Vagina (tissue), 2 donors: ENCODE data around the gene CSTB. TPM values are rescaled to one million over a fixed set of nuclear protein-coding genes. Genes with fewer than 3 reads are reported as not detected.

Source experiments
- DNase-seq, 2 donors: peaks; one replicate each; pipeline ENCODE4 v3.0.0-alpha.2; 2017; ENCODE audit errors: extremely low spot score in 2 of 2
- H3K27ac ChIP-seq: fragments of 200-600 bp; sonication (generic); one replicate; pipeline ENCODE4 v1.5.1; 2019
- H3K27me3 ChIP-seq: fragments of 200-600 bp; sonication (generic); one replicate; pipeline ENCODE4 v1.5.1; 2019
- H3K36me3 ChIP-seq, 2 donors: fragments of 200-600 bp; sonication (generic); one replicate each; pipeline ENCODE4 v1.5.1; 2017 to 2019
- H3K4me1 ChIP-seq: fragments of 200-600 bp; sonication (generic); one replicate; pipeline ENCODE4 v1.5.1; 2019
- H3K4me3 ChIP-seq, 2 donors: fragments of 200-600 bp; sonication (generic); 1 replicate in 1 of 2; 2 replicates in 1 of 2; pipeline ENCODE4 v1.5.1; 2016 to 2019
- H3K9me3 ChIP-seq: fragments of 200-600 bp; sonication (generic); one replicate; pipeline ENCODE4 v1.5.1; 2019
- CTCF ChIP-seq, 3 experiments: fragments of 450-650 bp in 2 of 3; fragments of 200-600 bp in 1 of 3; sonication (generic) in 1 of 3; IDR thresholded peaks; one replicate each; pipeline ENCODE4 v1.5.1; 2017 to 2019; ENCODE audit warnings: antibody characterized with exemption in 3 of 3, mild to moderate bottlenecking in 2 of 3, moderate library complexity in 2 of 3
- POLR2A ChIP-seq, 2 donors: fragments of 450-650 bp; IDR thresholded peaks; one replicate each; pipeline ENCODE4 v1.6.1; 2017; ENCODE audit warnings: antibody characterized with exemption in 2 of 2, mild to moderate bottlenecking in 2 of 2, moderate library complexity in 2 of 2
- POLR2AphosphoS5 ChIP-seq, 2 donors: sonication (generic); formaldehyde crosslinking; IDR thresholded peaks; one replicate each; pipeline ENCODE4 v1.9.0; 2017; ENCODE audit warnings: antibody characterized with exemption in 2 of 2, mild to moderate bottlenecking in 2 of 2, low read depth in 1 of 2; ENCODE audit not compliant: insufficient read depth in 1 of 2
- intact Hi-C: fragments of 100-400 bp; cut with DNase I; formaldehyde crosslinking; loops from one replicate; pipeline ENCODE4 v1.15.1; 2023
- total RNA-seq: library from RNA; depleted of rRNA; stranded (reverse); fragments of >200 nt; gene quantifications from one replicate; pipeline ENCODE4 v1.2.3, GENCODE V29; 2016

The CSTB gene
- total RNA-seq, 1 donor from 2014 or later, result 173 TPM

- no peak for TF ChIP-seq CTCF (IDR thresholded peaks at IDR 0.05)
- TF ChIP-seq POLR2AphosphoS5 (IDR thresholded peaks at IDR 0.05; ENCODE audit: insufficient read depth in 1 of 2, low read depth in 1 of 2), result no peak
- TF ChIP-seq POLR2A (IDR thresholded peaks at IDR 0.05), result no peak
- no peak overlapping the region for H3K27ac ChIP-seq
- no peak overlapping the region for H3K4me3 ChIP-seq
- H3K36me3 ChIP-seq, result peaks cover 0 to 29% of the 10 kb centered on the region in 2 donors
- H3K27me3 ChIP-seq, result no peaks in the 10 kb centered on the region
- intact Hi-C loops, result loop anchor here (10.0 kb wide), 2 partner anchors 51 to 509 kb away; no protein-coding TSS in a partner anchor
- no peak for DNase-seq
- H3K9me3 ChIP-seq, result no peaks in the 10 kb centered on the region
- peaks cover 24% of the 10 kb centered on the region for H3K4me1 ChIP-seq
Observed at GRCh38 chr21:43806017-43806710, 30.1 kb upstream of the CSTB start.

GRCh38 chr21:43805275-43805800 lies 29.2 kb upstream of the CSTB start:
- intact Hi-C loops, result loop anchor here (10.0 kb wide), 2 partner anchors 51 to 509 kb away; no protein-coding TSS in a partner anchor

GRCh38 chr21:43803558-43804300 lies 27.6 kb upstream of the CSTB start:
- no peak overlapping the region for H3K27ac ChIP-seq
- H3K9me3 ChIP-seq, result no peaks in the 10 kb centered on the region
- DNase-seq, result no peak
- peaks cover 0 to 52% of the 10 kb centered on the region in 2 donors for H3K36me3 ChIP-seq
- no peak overlapping the region for H3K4me3 ChIP-seq
- H3K27me3 ChIP-seq, result no peaks in the 10 kb centered on the region
- H3K4me1 ChIP-seq, result no peaks in the 10 kb centered on the region
- no peak for TF ChIP-seq POLR2AphosphoS5 (IDR thresholded peaks at IDR 0.05; ENCODE audit: insufficient read depth in 1 of 2, low read depth in 1 of 2)
- TF ChIP-seq CTCF (IDR thresholded peaks at IDR 0.05), result no peak
- TF ChIP-seq POLR2A (IDR thresholded peaks at IDR 0.05), result no peak
- intact Hi-C loops, result loop anchor here (10.0 kb wide), 2 partner anchors 49 to 511 kb away; no protein-coding TSS in a partner anchor

More at GRCh38 chr21:43805275-43805800, 29.2 kb upstream of the CSTB start:
- H3K9me3 ChIP-seq, result no peaks in the 10 kb centered on the region
- no peak for TF ChIP-seq POLR2AphosphoS5 (IDR thresholded peaks at IDR 0.05; ENCODE audit: insufficient read depth in 1 of 2, low read depth in 1 of 2)
- TF ChIP-seq CTCF (IDR thresholded peaks at IDR 0.05), result no peak
- TF ChIP-seq POLR2A (IDR thresholded peaks at IDR 0.05), result no peak
- no peaks in the 10 kb centered on the region for H3K27me3 ChIP-seq
- H3K27ac ChIP-seq, result no peak overlapping the region
- DNase-seq, result no peak
- peaks cover 15% of the 10 kb centered on the region for H3K4me1 ChIP-seq
- no peak overlapping the region for H3K4me3 ChIP-seq
- H3K36me3 ChIP-seq, result peaks cover 0 to 38% of the 10 kb centered on the region in 2 donors

DNA sequence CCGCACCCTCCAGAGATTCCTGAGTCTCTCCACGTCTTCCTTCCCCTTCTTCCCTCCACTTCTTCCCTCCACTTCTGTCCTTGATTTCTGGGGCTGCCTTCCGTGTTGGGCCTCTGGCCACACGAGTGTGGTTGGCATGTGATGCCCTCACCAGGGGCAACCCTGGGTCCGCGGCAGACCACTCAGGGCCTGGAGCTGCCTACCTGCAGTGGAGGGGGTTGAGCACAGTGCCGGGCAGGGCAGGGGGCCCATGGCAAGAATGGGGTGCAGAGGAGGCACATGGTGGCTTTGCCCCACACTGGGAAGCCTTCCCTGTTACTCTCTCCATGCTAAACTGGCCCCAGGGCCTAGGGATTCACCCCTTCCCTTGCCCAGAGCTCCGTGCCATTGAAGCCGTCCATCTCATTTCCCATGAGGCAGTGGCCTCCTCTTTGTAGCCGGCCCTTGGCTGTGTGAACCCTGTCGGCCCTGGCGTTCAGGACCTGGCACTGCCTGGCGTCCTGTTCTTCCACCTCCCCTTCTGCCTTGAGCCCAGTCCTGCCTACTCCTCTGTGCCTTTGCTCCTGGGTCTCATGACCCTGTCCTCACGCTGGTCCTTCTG lies 26.7 kb upstream of the CSTB start:
- H3K4me3 ChIP-seq, result no peak overlapping the region
- H3K36me3 ChIP-seq, result peaks cover 0 to 61% of the 10 kb centered on the region in 2 donors
- TF ChIP-seq CTCF (IDR thresholded peaks at IDR 0.05) (no peak), POLR2AphosphoS5 (IDR thresholded peaks at IDR 0.05; ENCODE audit: insufficient read depth in 1 of 2, low read depth in 1 of 2) (no peak), POLR2A (IDR thresholded peaks at IDR 0.05) (no peak)
- H3K4me1 ChIP-seq, result no peaks in the 10 kb centered on the region
- H3K9me3 ChIP-seq, result no peaks in the 10 kb centered on the region
- DNase-seq, result no peak
- no peaks in the 10 kb centered on the region for H3K27me3 ChIP-seq
- intact Hi-C loops, result loop anchor here (10.0 kb wide), 2 partner anchors 48 to 512 kb away; no protein-coding TSS in a partner anchor
- no peak overlapping the region for H3K27ac ChIP-seq
